H1 (cell line): ENCODE measurements around the gene KHSRP. TPM values are rescaled to one million over a fixed set of nuclear protein-coding genes. Genes with fewer than 3 reads are reported as not detected.

Experiments
- CTCF ChIA-PET: fragments of 300-600 bp; sonication (Branson Sonifier 250); formaldehyde crosslinking; loops from one replicate; lab custom pipeline; 2021; ENCODE audit not compliant: partially characterized antibody; lab: Charles Lee
- POLR2A ChIA-PET: fragments of 300-600 bp; sonication (Branson Sonifier 250); formaldehyde crosslinking; loops from one replicate; lab custom pipeline; 2021; ENCODE audit warnings: inconsistent platforms; ENCODE audit not compliant: partially characterized antibody; lab: Charles Lee
- DNase-seq, 2 experiments: peaks; one replicate each; pipeline versions ENCODE4 v3.0.0 to v3.0.0-alpha.2; 2010 to 2022; ENCODE audit warnings: low spot score in 2 of 2, low read depth in 1 of 2, mixed read lengths in 1 of 2
- FAIRE-seq: peaks from 2 replicates; lab custom pipeline; 2011; peaks lifted over from hg19 to GRCh38; lab: Jason Lieb, UNC
- H2AFZ ChIP-seq: 2 replicates; pipeline ENCODE4 v1.8.1; 2012; ENCODE audit warnings: low read length, inconsistent platforms
- H2AK5ac ChIP-seq: 2 replicates; pipeline ENCODE4 v1.6.1; 2013; ENCODE audit warnings: low read depth, low read length
- H2BK120ac ChIP-seq: replicated peaks from 2 replicates; pipeline ENCODE3; 2013; ENCODE audit warnings: low read depth, low read length, inconsistent platforms
- H2BK12ac ChIP-seq: 2 replicates; pipeline ENCODE4 v1.6.1; 2013; ENCODE audit warnings: low read depth, low read length
- H2BK15ac ChIP-seq: 2 replicates; pipeline ENCODE4 v1.6.1; 2013; ENCODE audit warnings: low read length
- H2BK20ac ChIP-seq: 2 replicates; pipeline ENCODE4 v1.6.1; 2013; ENCODE audit warnings: low read length
- H2BK5ac ChIP-seq: 2 replicates; pipeline ENCODE4 v1.6.1; 2013; ENCODE audit warnings: low read depth, low read length
- H3K14ac ChIP-seq: 2 replicates; pipeline ENCODE4 v1.6.1; 2013; ENCODE audit warnings: inconsistent platforms; ENCODE audit not compliant: insufficient read length
- H3K18ac ChIP-seq: 2 replicates; pipeline ENCODE4 v1.6.1; 2013; ENCODE audit warnings: low read length; ENCODE audit errors: extremely low read depth
- H3K23ac ChIP-seq: 2 replicates; pipeline ENCODE4 v1.6.1; 2013; ENCODE audit warnings: inconsistent platforms; ENCODE audit not compliant: insufficient read length
- H3K23me2 ChIP-seq: 2 replicates; pipeline ENCODE4 v1.6.1; 2013; ENCODE audit warnings: low read depth, low read length
- H3K27ac ChIP-seq: 2 replicates; pipeline ENCODE4 v1.6.1; 2011; ENCODE audit warnings: low read depth, low read length, inconsistent platforms
- H3K27me3 ChIP-seq, 4 experiments: replicated peaks in 1 of 4; 1 replicate in 1 of 4; 2 replicates in 3 of 4; pipeline versions ENCODE4 v1.6.1 to v1.8.1; 2011 to 2013; ENCODE audit warnings: low read length in 3 of 4, mild to moderate bottlenecking in 3 of 4, inconsistent platforms in 2 of 4, mixed read lengths in 2 of 4, moderate library complexity in 1 of 4; ENCODE audit not compliant: control insufficient read depth in 3 of 4, insufficient read depth in 3 of 4; ENCODE audit errors: extremely low read depth in 1 of 4
- H3K36me3 ChIP-seq, 4 experiments: 2 replicates each; pipeline versions ENCODE4 v1.6.1 to v1.8.1; 2011 to 2013; ENCODE audit warnings: mild to moderate bottlenecking in 4 of 4, low read length in 3 of 4, moderate library complexity in 2 of 4, control low read depth in 1 of 4, inconsistent platforms in 1 of 4; ENCODE audit not compliant: insufficient read depth in 4 of 4, control insufficient read depth in 2 of 4
- H3K4ac ChIP-seq: replicated peaks from 2 replicates; pipeline ENCODE3; 2013; ENCODE audit warnings: low read length, low read depth, mixed read lengths, inconsistent platforms; ENCODE audit not compliant: insufficient read length
- H3K4me1 ChIP-seq, 4 experiments: replicated peaks in 1 of 4; 1 replicate in 1 of 4; 2 replicates in 3 of 4; pipeline versions ENCODE4 v1.6.1 to v1.8.1; 2011 to 2013; ENCODE audit warnings: low read length in 3 of 4, inconsistent platforms in 2 of 4, mixed read lengths in 1 of 4; ENCODE audit not compliant: insufficient read depth in 4 of 4, control insufficient read depth in 3 of 4
- H3K4me2 ChIP-seq, 2 experiments: 2 replicates each; pipeline versions ENCODE4 v1.6.1 to v1.8.1; 2011 to 2013; ENCODE audit warnings: low read depth in 2 of 2, low read length in 2 of 2, control low read depth in 1 of 2, inconsistent platforms in 1 of 2, mild to moderate bottlenecking in 1 of 2; ENCODE audit not compliant: insufficient read depth in 1 of 2
- H3K4me3 ChIP-seq, 4 experiments: fragments of 200-600, 300-600 bp in 1 of 4; sonication (generic), shearing (Covaris generic), sonication (Bioruptor Twin) in 1 of 4; 2 replicates each; pipeline versions ENCODE4 v1.5.1 to v1.8.1; 2011 to 2016; ENCODE audit warnings: low read length in 4 of 4, low read depth in 3 of 4, control low read depth in 2 of 4, inconsistent platforms in 2 of 4, mild to moderate bottlenecking in 2 of 4, mixed read lengths in 1 of 4, moderate library complexity in 1 of 4; ENCODE audit not compliant: insufficient read depth in 2 of 4; ENCODE audit errors: extremely low read depth in 1 of 4
- H3K56ac ChIP-seq: replicated peaks from 2 replicates; pipeline ENCODE3; 2013; ENCODE audit warnings: low read depth, mild to moderate bottlenecking, mixed read lengths, low read length, inconsistent platforms; ENCODE audit not compliant: insufficient read length
- H3K79me1 ChIP-seq: 2 replicates; pipeline ENCODE4 v1.6.1; 2013; ENCODE audit warnings: low read depth, low read length, control low read depth
- H3K79me2 ChIP-seq, 2 experiments: 2 replicates each; pipeline versions ENCODE4 v1.6.1 to v1.8.1; 2012 to 2013; ENCODE audit warnings: low read length in 2 of 2, mild to moderate bottlenecking in 2 of 2, inconsistent platforms in 1 of 2; ENCODE audit not compliant: insufficient read depth in 2 of 2, control insufficient read depth in 1 of 2
- H3K9ac ChIP-seq, 4 experiments: replicated peaks in 1 of 4; 1 replicate in 1 of 4; 2 replicates in 3 of 4; pipeline versions ENCODE4 v1.6.1 to v1.8.1; 2011 to 2013; ENCODE audit warnings: low read depth in 3 of 4, low read length in 3 of 4, control low read depth in 2 of 4, mild to moderate bottlenecking in 2 of 4, moderate library complexity in 2 of 4, inconsistent platforms in 1 of 4; ENCODE audit errors: extremely low read depth in 1 of 4
- H3K9me3 ChIP-seq, 2 experiments: 2 replicates each; pipeline versions ENCODE4 v1.6.1 to v1.8.1; 2012 to 2013; ENCODE audit warnings: mild to moderate bottlenecking in 2 of 2, moderate library complexity in 2 of 2, control low read depth in 1 of 2, inconsistent platforms in 1 of 2, low read depth in 1 of 2, low read length in 1 of 2, mixed read lengths in 1 of 2; ENCODE audit not compliant: insufficient read depth in 2 of 2
- H4K20me1 ChIP-seq, 2 experiments: replicated peaks in 1 of 2; 2 replicates each; pipeline versions ENCODE3 to v1.8.1; 2011 to 2013; ENCODE audit warnings: inconsistent platforms in 2 of 2, low read length in 2 of 2, mild to moderate bottlenecking in 1 of 2; ENCODE audit not compliant: insufficient read depth in 2 of 2, control insufficient read depth in 1 of 2
- H4K5ac ChIP-seq: 2 replicates; pipeline ENCODE4 v1.6.1; 2013; ENCODE audit warnings: low read length, low read depth, mixed read lengths, inconsistent platforms; ENCODE audit not compliant: insufficient read length
- H4K8ac ChIP-seq: 2 replicates; pipeline ENCODE4 v1.8.0; 2013; ENCODE audit warnings: mild to moderate bottlenecking, moderate library complexity, low read length, inconsistent platforms; ENCODE audit not compliant: insufficient read depth; ENCODE audit errors: extremely low read depth
- H4K91ac ChIP-seq: replicated peaks from 2 replicates; pipeline ENCODE3; 2013; ENCODE audit warnings: low read length, mixed read lengths, inconsistent platforms; ENCODE audit not compliant: insufficient read length
- GABPA ChIP-seq: IDR thresholded peaks from 2 replicates; pipeline ENCODE4 v1.6.1; 2011; ENCODE audit warnings: mild to moderate bottlenecking, low read length, moderate library complexity, borderline replicate concordance; ENCODE audit not compliant: insufficient read depth
- JUND ChIP-seq: IDR thresholded peaks from 2 replicates; pipeline ENCODE4 v1.6.1; 2011; ENCODE audit warnings: mild to moderate bottlenecking, improper control_type of control experiment, low read length
- POLR2A ChIP-seq, 2 experiments: IDR thresholded peaks; 1 replicate in 1 of 2; 2 replicates in 1 of 2; pipeline ENCODE4 v1.6.1; 2011; ENCODE audit warnings: low read depth in 2 of 2, low read length in 2 of 2, mild to moderate bottlenecking in 2 of 2; ENCODE audit errors: control extremely low read depth in 1 of 2
- POLR2AphosphoS5 ChIP-seq: IDR thresholded peaks from 2 replicates; pipeline ENCODE4 v1.6.1; 2011; ENCODE audit warnings: low read depth, low read length
- RAD21 ChIP-seq, 2 experiments: IDR thresholded peaks in 1 of 2; conservative IDR thresholded peaks in 1 of 2; 2 replicates each; pipeline ENCODE4 v1.6.1; 2011; ENCODE audit warnings: low read depth in 2 of 2, low read length in 2 of 2, improper control_type of control experiment in 1 of 2, inconsistent platforms in 1 of 2, mild to moderate bottlenecking in 1 of 2, moderate library complexity in 1 of 2
- RXRA ChIP-seq: IDR thresholded peaks from 2 replicates; pipeline ENCODE4 v1.6.1; 2011; ENCODE audit warnings: low read depth, mild to moderate bottlenecking, low read length, moderate library complexity; ENCODE audit not compliant: insufficient read depth
- TCF12 ChIP-seq: IDR thresholded peaks from 2 replicates; pipeline ENCODE4 v1.6.1; 2011; ENCODE audit warnings: low read depth, mild to moderate bottlenecking, low read length
- WGBS, 2 experiments: shearing (Covaris generic) in 1 of 2; methylation state at CpG; one replicate each; pipeline versions ENCODE4 v1.1.6 to v1.1.7; 2013 to 2015; ENCODE audit warnings: low lambda C conversion rate in 2 of 2, mixed read lengths in 2 of 2, inconsistent platforms in 1 of 2, low coverage in 1 of 2, missing lambda C conversion rate in 1 of 2; ENCODE audit not compliant: insufficient replicate concordance in 2 of 2, insufficient coverage in 1 of 2, insufficient read length in 1 of 2; ENCODE audit errors: extremely low coverage in 1 of 2, missing lambda C conversion rate in 1 of 2; 5-methylcytosine and 5-hydroxymethylcytosine counted together
- polyA plus RNA-seq, 7 experiments: library from polyadenylated mRNA; depleted of rRNA in 3 of 7; stranded (reverse) in 5 of 7; unstranded in 2 of 7; fragments of >200 nt in 5 of 7; fragments of 200-250 nt in 2 of 7; gene quantifications; 1 replicate in 5 of 7; 2 replicates in 1 of 7; 4 replicates in 1 of 7; pipeline versions ENCODE4 v1.2.1 to v1.2.3, GENCODE V29; 2011 to 2013; ENCODE audit warnings: missing spikeins in 2 of 7, mixed read lengths in 2 of 7
- total RNA-seq: library from RNA; stranded (reverse); fragmentation: NEBNext Ultra II Directional; extraction: Animal tissue kit (Norgen Biotek cat#: 25700); gene quantifications from 2 replicates; pipeline ENCODE4 v1.2.1, GENCODE V29; 2021
- TF ChIP-seq, protein P1 (sequence below), 3 experiments: IDR thresholded peaks; 1 replicate in 2 of 3; 2 replicates in 1 of 3; pipeline versions ENCODE4 v1.5.1 to v1.6.1; 2011; ENCODE audit warnings: low read length in 3 of 3, mild to moderate bottlenecking in 3 of 3, inconsistent platforms in 2 of 3, low read depth in 1 of 3, moderate library complexity in 1 of 3; ENCODE audit not compliant: insufficient read depth in 1 of 3; ENCODE audit errors: control extremely low read depth in 1 of 3

KHSRP gene
- total and polyA plus RNA-seq, 2 of the 8 experiments (the other 6 are each of a cell fraction or from before 2014, with no cell fraction given) = 143 to 573 TPM

DNA sequence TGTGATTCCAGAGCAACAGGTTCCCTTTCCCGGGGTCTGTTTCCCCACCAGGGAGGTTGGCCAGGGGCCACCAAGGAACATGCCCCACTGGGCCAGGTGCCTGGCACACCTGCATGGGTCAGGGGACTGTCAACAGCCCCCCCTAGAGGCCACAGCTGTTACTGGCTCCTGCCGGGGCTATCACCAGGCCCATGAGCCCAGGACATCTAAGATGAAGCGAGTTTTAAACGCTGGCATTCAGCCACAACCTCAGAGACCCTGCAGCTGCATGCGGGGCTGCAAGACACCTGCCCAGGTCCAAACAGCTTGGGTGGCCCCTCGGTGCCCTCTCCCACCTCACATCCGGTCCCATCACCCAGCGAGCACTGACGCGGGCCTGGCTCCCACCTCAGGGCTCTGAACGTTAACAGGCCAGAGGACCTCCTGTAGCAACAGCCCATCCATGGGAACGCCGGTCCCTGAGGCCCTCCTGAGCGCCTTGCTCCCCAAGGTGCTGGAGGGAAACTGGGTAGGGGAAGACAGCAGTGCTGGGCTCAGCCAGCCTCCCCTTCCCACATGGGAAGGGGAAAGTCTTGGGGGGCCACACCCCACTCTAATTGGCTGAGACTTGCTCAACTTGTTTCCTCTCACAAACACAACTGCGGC is 12.0 kb downstream of the KHSRP start:
- H2BK12ac ChIP-seq = no peak overlapping the region
- H2BK120ac ChIP-seq = no peak overlapping the region
- no peak overlapping the region for H2AK5ac ChIP-seq
- peak overlapping the region; percentile 29; the same call in 1 of the 2 replicates for H4K8ac ChIP-seq
- H2BK5ac ChIP-seq = peak overlapping the region; percentile 73; the same call in 1 of the 2 replicates
- H4K20me1 ChIP-seq = peaks cover 6 to 22% of the 10 kb centered on the region in 2 experiments
- ChIA-PET POLR2A (interaction anchor here (0.9 to 3.3 kb wide), 6 partner anchors 7 to 20 kb away, joined by 3 to 20 read pairs (median 6); partner anchors contain the start of genes GTF2F1 and KHSRP), CTCF (interaction anchor here (0.7 to 2.7 kb wide), 8 partner anchors 9 to 287 kb away, joined by 3 to 11 read pairs (median 3); partner anchors contain the start of gene PSPN)
- H3K18ac ChIP-seq = no peak overlapping the region
- H3K4me2 ChIP-seq = 0 out of 4 replicates have a peak overlapping the region, but pooled peaks of 1 of the 2 experiments have one; percentile 15
- peaks cover 16 to 43% (median 31%) of the 10 kb centered on the region in 4 experiments for H3K36me3 ChIP-seq
- no peak overlapping the region for H3K14ac ChIP-seq
- H3K79me1 ChIP-seq = peaks cover 4% of the 10 kb centered on the region; the same call in 1 of the 2 replicates
- H3K23me2 ChIP-seq = no peaks in the 10 kb centered on the region
- no peak overlapping the region for H3K23ac ChIP-seq
- 67% methylated on average over 15 of the region's 15 CpGs; no CpG with 5 or more reads in 1 of the 2 experiments for WGBS, 2 experiments
- no peaks in the 10 kb centered on the region for H3K27me3 ChIP-seq
- H4K91ac ChIP-seq = no peak overlapping the region
- no peaks in the 10 kb centered on the region for H3K9me3 ChIP-seq
- no peak overlapping the region for H2AFZ ChIP-seq
- no peak overlapping the region for H4K5ac ChIP-seq
- H3K4me1 ChIP-seq = peaks cover 0 to 12% (median 6%) of the 10 kb centered on the region in 4 experiments; a peak in 6 of 7 replicates
- no peak overlapping the region for H3K4ac ChIP-seq
- H3K9ac ChIP-seq = no peak overlapping the region
- no peak overlapping the region for H3K4me3 ChIP-seq
- no peak overlapping the region for H2BK20ac ChIP-seq
- no peak overlapping the region for H2BK15ac ChIP-seq
- 0 out of 4 replicates have a peak, but pooled peaks cover 0 to 5% of the 10 kb centered on the region in 2 experiments for H3K79me2 ChIP-seq
- H3K27ac ChIP-seq = peak overlapping the region; percentile 37
- DNase-seq (peak; percentile 57 to 90), FAIRE-seq (peak; percentile 57)
- no peak overlapping the region for H3K56ac ChIP-seq
- no peak for TF ChIP-seq JUND
- TF ChIP-seq POLR2A (IDR thresholded peaks at IDR 0.05; ENCODE audit: control extremely low read depth in 1 of 2, low read depth in 2 of 2, low read length in 2 of 2) = peak; percentile 38 to 75
- peak; percentile 71 to 82 for TF ChIP-seq RAD21 (IDR thresholded peaks at IDR 0.05 in 1 of 2, conservative IDR thresholded peaks at IDR 0.05 in 1 of 2; ENCODE audit: low read depth in 2 of 2, low read length in 2 of 2)
- peak; percentile 68 for TF ChIP-seq POLR2AphosphoS5
- TF ChIP-seq, protein P1, sequence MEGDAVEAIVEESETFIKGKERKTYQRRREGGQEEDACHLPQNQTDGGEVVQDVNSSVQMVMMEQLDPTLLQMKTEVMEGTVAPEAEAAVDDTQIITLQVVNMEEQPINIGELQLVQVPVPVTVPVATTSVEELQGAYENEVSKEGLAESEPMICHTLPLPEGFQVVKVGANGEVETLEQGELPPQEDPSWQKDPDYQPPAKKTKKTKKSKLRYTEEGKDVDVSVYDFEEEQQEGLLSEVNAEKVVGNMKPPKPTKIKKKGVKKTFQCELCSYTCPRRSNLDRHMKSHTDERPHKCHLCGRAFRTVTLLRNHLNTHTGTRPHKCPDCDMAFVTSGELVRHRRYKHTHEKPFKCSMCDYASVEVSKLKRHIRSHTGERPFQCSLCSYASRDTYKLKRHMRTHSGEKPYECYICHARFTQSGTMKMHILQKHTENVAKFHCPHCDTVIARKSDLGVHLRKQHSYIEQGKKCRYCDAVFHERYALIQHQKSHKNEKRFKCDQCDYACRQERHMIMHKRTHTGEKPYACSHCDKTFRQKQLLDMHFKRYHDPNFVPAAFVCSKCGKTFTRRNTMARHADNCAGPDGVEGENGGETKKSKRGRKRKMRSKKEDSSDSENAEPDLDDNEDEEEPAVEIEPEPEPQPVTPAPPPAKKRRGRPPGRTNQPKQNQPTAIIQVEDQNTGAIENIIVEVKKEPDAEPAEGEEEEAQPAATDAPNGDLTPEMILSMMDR (IDR thresholded peaks at IDR 0.05; ENCODE audit: control extremely low read depth in 1 of 3, insufficient read depth in 1 of 3, low read depth in 1 of 3, low read length in 3 of 3) = peak; percentile 79 to 92 (median 87)
- no peak for TF ChIP-seq RXRA
- TF ChIP-seq GABPA = peak; percentile 50; the same call in 1 of the 2 replicates
- TF ChIP-seq TCF12 = peak; percentile 89; the same call in 1 of the 2 replicates
